ENCODE measurements around the gene CHCT1.

DNA sequence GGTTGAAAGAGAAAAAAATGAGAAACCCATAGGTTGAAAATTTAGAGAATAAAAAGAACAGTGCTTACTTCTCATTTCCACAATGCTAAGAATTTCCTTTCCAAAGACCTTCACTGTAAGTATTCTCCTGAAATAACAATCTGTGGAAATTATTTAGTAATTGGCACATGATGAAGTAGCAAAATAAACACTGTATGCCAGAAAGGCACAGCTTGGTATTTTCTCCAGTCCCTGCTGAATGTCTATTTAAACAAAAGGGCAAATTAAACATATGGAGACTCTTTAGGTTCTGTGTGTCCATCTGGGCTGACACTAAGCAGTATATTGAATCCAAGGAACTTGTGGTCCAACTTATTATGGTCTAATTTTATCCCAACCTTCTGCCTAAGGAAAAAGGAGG, 46.1 kb downstream of the CHCT1 start:
- TF ChIP-seq CTCF (IDR thresholded peaks at IDR 0.05) (no peak), POLR2A (IDR thresholded peaks at IDR 0.05) (no peak)
